ENCODE results near the gene ZNF267. TPM values are rescaled to one million over a fixed set of nuclear protein-coding genes. Genes with fewer than 3 reads are reported as not detected.

Gene ZNF267
- total RNA-seq, 1 experiment from 2014 or later = 25.3 TPM

- peaks cover 75% of the 10 kb centered on the region for H3K9me3 Mint-ChIP-seq
- H3K27ac Mint-ChIP-seq = no peak overlapping the region
- H3K4me1 Mint-ChIP-seq = no peaks in the 10 kb centered on the region
- peaks cover 82% of the 10 kb centered on the region for H3K36me3 Mint-ChIP-seq
- CTCF ChIA-PET = no interaction called here
- no peak overlapping the region for H3K4me3 Mint-ChIP-seq
- H3K27me3 Mint-ChIP-seq (ENCODE audit: low read depth) = no peaks in the 10 kb centered on the region
- ATAC-seq (no peak), DNase-seq (ENCODE audit: low spot score) (no peak)
- POLR2A ChIA-PET = no interaction called here
- TF ChIP-seq EMX1 (CRISPR knock-in tag; IDR thresholded peaks at IDR 0.05) (no peak), SOX15 (CRISPR knock-in tag; IDR thresholded peaks at IDR 0.05) (no peak), PRRX2 (CRISPR knock-in tag; IDR thresholded peaks at IDR 0.05) (no peak), AFF4 (CRISPR knock-in tag; IDR thresholded peaks at IDR 0.05; ENCODE audit: borderline replicate concordance) (no peak), ELF4 (CRISPR knock-in tag; IDR thresholded peaks at IDR 0.05; ENCODE audit: low read depth) (no peak), ZNF263 (CRISPR knock-in tag; IDR thresholded peaks at IDR 0.05; ENCODE audit: low read depth) (no peak), ERG (CRISPR knock-in tag; IDR thresholded peaks at IDR 0.05) (no peak), ZBTB43 (CRISPR knock-in tag; IDR thresholded peaks at IDR 0.05) (no peak), ATF2 (CRISPR knock-in tag; IDR thresholded peaks at IDR 0.05; ENCODE audit: borderline replicate concordance, low read depth) (no peak), ZNF317 (CRISPR knock-in tag; IDR thresholded peaks at IDR 0.05; ENCODE audit: borderline replicate concordance, low read depth) (no peak), HMGXB4 (CRISPR knock-in tag; IDR thresholded peaks at IDR 0.05) (no peak), RORB (CRISPR knock-in tag; IDR thresholded peaks at IDR 0.05) (no peak), TP53 (CRISPR knock-in tag; IDR thresholded peaks at IDR 0.05) (no peak), JUN (CRISPR knock-in tag; IDR thresholded peaks at IDR 0.05) (no peak), JAZF1 (CRISPR knock-in tag; IDR thresholded peaks at IDR 0.05) (no peak), PRDM15 (CRISPR knock-in tag; IDR thresholded peaks at IDR 0.05) (no peak), OVOL2 (CRISPR knock-in tag; IDR thresholded peaks at IDR 0.05; ENCODE audit: borderline replicate concordance) (no peak), NR2C2 (CRISPR knock-in tag; IDR thresholded peaks at IDR 0.05) (no peak)
These were observed 23.7 kb downstream of the ZNF267 start for GRCh38 chr16:31897283-31897682.
